GM21390 (cell line): ENCODE data around the gene MYB.
A peak's percentile ranks its signal among the peaks of the same experiment; 100 is the strongest.
"Not testable (repeated sequence)": the region's sequence is repeated elsewhere in the genome, so short reads cannot be mapped to it uniquely, and the experiment has no call there.

ENCODE experiments used
- ATAC-seq: cut with Tn5 transposase; IDR thresholded peaks from one replicate; pipeline ENCODE4 v1.9.1; 2021; ENCODE audit not compliant: unreplicated experiment

MYB gene

GRCh38 chr6:135180542-135181332, at the start of gene MYB:
Gene MYB, plus strand, starts transcription at chr6:135181308. Its CDS starts 206 bp downstream, at chr6:135181514.
- ATAC-seq = peak; percentile 28

GRCh38 chr6:135132776-135133175, 48.3 kb upstream of the MYB start:
- no peak for ATAC-seq

- no peak for ATAC-seq
Observed at GRCh38 chr6:135135835-135136234, 45.3 kb upstream of the MYB start.

GRCh38 chr6:135137826-135138225, 43.3 kb upstream of the MYB start:
- ATAC-seq = no peak

- no peak for ATAC-seq
Observed at GRCh38 chr6:135141182-135141581, 39.9 kb upstream of the MYB start.

- peak; percentile 47 for ATAC-seq
Observed at GRCh38 chr6:135141728-135142127, 39.4 kb upstream of the MYB start.

GRCh38 chr6:135142232-135142631, 38.9 kb upstream of the MYB start:
- not testable (repeated sequence) for ATAC-seq

GRCh38 chr6:135144673-135145062, 36.4 kb upstream of the MYB start:
- ATAC-seq = no peak

- ATAC-seq = peak; percentile 46
Observed at GRCh38 chr6:135145063-135145800, 35.9 kb upstream of the MYB start.

- ATAC-seq = no peak
Observed at GRCh38 chr6:135146162-135146934, 34.8 kb upstream of the MYB start.

GRCh38 chr6:135147637-135148592, 33.2 kb upstream of the MYB start:
- ATAC-seq = no peak

- no peak for ATAC-seq
Observed at GRCh38 chr6:135148889-135149288, 32.2 kb upstream of the MYB start.

GRCh38 chr6:135149376-135149775, 31.7 kb upstream of the MYB start:
- no peak for ATAC-seq

- not testable (repeated sequence) for ATAC-seq
Observed at GRCh38 chr6:135150481-135150880, 30.6 kb upstream of the MYB start.

- not testable (repeated sequence) for ATAC-seq
Observed at GRCh38 chr6:135154125-135154524, 27.0 kb upstream of the MYB start.

GRCh38 chr6:135158397-135158796, 22.7 kb upstream of the MYB start:
- no peak for ATAC-seq

- ATAC-seq = no peak
Observed at GRCh38 chr6:135159531-135159930, 21.6 kb upstream of the MYB start.

- no peak for ATAC-seq
Observed at GRCh38 chr6:135161411-135162395, 19.4 kb upstream of the MYB start.
